ENCODE data around the gene SVEP1. TPM values are rescaled to one million over a fixed set of nuclear protein-coding genes. Genes with fewer than 3 reads are reported as not detected.

The SVEP1 gene
- total RNA-seq, 1 donor from 2014 or later: 0.35 TPM

DNA sequence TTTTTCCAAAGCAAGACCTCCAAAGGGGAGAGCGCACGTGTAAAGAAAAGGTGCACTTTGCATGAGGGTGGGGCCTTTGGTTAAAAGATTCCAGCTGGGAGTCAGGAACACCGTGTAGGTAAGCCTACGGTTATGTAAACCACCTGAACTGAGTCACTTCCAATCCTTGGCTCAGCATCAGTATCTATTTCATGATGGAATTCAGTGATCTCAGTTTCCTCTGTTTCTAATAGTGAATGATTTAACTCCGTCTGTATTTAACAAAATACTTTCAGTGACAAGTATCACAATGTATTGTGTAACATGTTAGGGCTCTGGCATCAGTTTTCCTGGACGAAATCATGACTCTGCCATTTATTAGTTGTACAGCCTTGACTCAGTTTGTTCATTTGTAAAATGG, 1.3 kb upstream of the SVEP1 start:
- H3K4me3 ChIP-seq (ENCODE audit: low read depth, low read length): no peak overlapping the region
- no peak for DNase-seq (ENCODE audit: low read depth)

DNA sequence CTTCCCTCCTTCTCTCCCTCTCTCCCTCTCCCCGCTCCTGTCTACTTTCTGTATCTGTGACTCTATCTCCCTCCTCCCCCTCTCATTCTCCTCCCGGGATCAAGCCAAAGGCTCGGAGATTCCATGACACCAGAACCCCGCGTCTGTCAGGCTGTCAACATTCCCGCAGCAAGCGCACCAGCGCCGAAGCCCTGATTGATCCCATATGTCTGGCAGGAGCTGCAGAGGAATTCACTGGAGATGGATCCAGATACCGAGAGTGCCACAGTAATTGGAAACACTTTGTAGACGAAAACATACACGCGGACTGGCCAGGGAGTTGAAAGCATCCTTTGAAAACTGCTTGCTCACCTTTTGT, 300 bp upstream of the SVEP1 start:
- no peak for DNase-seq (ENCODE audit: low read depth)
- TF ChIP-seq, protein P1, sequence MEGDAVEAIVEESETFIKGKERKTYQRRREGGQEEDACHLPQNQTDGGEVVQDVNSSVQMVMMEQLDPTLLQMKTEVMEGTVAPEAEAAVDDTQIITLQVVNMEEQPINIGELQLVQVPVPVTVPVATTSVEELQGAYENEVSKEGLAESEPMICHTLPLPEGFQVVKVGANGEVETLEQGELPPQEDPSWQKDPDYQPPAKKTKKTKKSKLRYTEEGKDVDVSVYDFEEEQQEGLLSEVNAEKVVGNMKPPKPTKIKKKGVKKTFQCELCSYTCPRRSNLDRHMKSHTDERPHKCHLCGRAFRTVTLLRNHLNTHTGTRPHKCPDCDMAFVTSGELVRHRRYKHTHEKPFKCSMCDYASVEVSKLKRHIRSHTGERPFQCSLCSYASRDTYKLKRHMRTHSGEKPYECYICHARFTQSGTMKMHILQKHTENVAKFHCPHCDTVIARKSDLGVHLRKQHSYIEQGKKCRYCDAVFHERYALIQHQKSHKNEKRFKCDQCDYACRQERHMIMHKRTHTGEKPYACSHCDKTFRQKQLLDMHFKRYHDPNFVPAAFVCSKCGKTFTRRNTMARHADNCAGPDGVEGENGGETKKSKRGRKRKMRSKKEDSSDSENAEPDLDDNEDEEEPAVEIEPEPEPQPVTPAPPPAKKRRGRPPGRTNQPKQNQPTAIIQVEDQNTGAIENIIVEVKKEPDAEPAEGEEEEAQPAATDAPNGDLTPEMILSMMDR (conservative IDR thresholded peaks at IDR 0.05; ENCODE audit: low read depth, low read length): no peak

More for the DNA sequence above, 1.3 kb upstream of the SVEP1 start:
- TF ChIP-seq, protein P1 (conservative IDR thresholded peaks at IDR 0.05; ENCODE audit: low read depth, low read length): no peak

DNA sequence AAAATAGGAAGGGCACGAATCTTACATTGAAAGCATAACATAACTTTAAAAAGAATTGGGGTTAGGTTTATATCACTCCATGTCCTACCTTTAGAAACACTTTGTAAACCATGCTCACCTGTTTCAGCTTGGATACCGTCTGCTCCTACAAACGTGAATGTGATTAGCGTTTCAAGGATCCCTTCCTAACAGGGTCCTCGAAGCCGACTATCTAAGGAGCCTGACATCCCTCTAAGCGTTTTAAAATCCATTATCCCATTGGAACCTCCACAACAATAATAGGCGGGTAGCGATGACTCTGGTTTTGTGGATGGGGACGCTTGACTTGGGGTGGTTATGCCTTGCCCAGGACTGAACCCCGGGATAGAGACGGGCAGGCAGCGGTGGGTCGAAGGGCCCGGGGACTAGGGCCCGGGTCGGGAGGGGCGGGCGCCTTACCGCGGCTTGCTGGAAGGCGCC, 937 bp downstream of the SVEP1 start:
- no peak for DNase-seq (ENCODE audit: low read depth)
- H3K4me3 ChIP-seq (ENCODE audit: low read depth, low read length): peak overlapping the region; percentile 48
- TF ChIP-seq, protein P1 (conservative IDR thresholded peaks at IDR 0.05; ENCODE audit: low read depth, low read length): no peak

More for the DNA sequence above, 300 bp upstream of the SVEP1 start:
- peak overlapping the region; percentile 48 for H3K4me3 ChIP-seq (ENCODE audit: low read depth, low read length)

DNA sequence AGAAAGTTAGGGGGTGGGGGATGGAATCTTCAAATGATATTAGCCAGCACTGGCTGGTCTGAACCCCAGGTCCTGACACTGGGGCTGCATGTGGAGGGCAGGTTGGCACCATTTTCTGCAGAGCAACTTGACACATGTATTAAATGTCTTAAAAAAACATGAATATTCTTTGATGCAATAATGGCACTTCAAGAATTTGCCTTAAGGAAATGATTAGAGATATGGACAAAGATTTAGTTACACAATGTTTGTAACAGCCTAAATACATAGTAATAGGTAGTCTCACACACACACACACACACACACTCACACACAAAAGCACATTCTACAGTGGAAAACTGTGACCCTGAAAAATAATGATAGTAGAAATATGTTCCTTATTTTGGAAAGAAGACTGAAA, 3.6 kb downstream of the SVEP1 start:
- no peak for DNase-seq (ENCODE audit: low read depth)
- TF ChIP-seq, protein P1 (conservative IDR thresholded peaks at IDR 0.05; ENCODE audit: low read depth, low read length): no peak
- no peak overlapping the region for H3K4me3 ChIP-seq (ENCODE audit: low read depth, low read length)

DNA sequence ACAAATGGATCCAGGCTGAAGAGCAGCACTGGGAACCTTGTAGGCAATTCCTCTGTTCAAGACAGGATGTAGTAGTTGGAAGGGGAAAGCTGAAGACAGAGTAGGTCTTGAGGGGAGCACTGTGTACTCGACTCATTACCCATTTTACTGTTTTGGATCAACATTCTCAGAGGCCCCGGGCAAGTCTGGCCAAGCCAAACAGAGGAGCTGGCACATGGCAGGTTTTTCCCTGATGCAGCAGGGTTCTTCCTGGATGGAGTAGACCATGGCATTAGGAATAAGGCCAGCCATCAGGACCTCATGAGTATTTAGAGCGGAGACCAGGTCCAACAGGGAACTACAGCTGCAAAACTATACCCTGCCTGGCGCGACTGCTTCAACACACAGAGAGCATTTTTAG, 4.4 kb downstream of the SVEP1 start:
- no peak overlapping the region for H3K4me3 ChIP-seq (ENCODE audit: low read depth, low read length)
- DNase-seq (ENCODE audit: low read depth): no peak
- TF ChIP-seq, protein P1 (conservative IDR thresholded peaks at IDR 0.05; ENCODE audit: low read depth, low read length): no peak

DNA sequence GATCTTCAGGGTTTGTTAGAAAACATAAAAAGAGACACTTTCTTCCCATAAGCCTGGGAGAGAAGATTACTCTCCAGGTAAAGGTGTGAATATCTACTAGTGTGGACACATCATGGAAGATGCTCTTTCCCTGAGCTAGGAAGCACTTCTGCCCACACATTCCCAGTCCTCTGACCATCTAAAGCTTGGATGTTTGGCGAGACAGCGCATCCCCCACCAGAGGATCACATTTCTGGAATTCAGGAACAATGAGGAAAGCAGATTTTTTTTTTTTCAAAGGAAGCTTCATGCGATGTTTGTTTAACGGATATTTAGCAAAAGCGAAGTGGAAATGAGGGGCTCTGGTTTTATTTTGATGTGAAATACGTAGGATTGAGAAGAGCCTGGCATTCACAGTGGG, 6.2 kb downstream of the SVEP1 start:
- TF ChIP-seq, protein P1 (conservative IDR thresholded peaks at IDR 0.05; ENCODE audit: low read depth, low read length): no peak
- DNase-seq (ENCODE audit: low read depth): no peak

DNA sequence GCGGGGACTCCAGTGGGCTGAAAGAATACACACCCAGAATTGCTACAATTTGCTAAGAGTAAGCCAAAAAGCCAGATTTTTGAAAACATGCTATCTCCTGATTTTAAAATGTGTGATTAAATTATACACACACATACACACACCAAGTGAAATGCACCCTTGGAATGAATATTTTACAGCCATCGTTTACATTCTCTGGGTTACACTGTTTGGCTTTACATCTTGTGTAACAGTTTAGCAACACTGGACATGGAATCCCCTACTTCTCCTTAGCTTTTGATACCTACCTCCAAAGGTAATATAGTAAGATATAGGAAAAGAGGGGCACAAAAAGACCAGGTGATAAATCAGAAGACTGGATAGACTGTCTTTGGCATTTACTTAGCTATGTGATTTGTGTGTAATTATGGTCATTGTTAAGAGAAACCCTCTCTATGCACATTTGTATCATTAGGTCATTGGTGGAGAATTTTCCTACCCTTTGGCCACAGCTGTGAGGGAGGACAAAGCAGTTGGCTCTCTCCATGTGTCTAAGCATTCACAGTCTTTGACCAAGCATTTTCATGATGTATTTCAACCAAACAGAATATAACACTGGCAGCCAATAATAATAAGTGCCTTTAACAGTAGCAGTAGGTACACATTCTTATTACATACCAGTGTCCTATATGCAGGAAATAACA, 7.6 kb downstream of the SVEP1 start:
- DNase-seq (ENCODE audit: low read depth): no peak
- TF ChIP-seq, protein P1 (conservative IDR thresholded peaks at IDR 0.05; ENCODE audit: low read depth, low read length): no peak
- H3K4me3 ChIP-seq (ENCODE audit: low read depth, low read length): no peak overlapping the region

More for the DNA sequence above, 6.2 kb downstream of the SVEP1 start:
- H3K4me3 ChIP-seq (ENCODE audit: low read depth, low read length): no peak overlapping the region

Data from epithelial cell of proximal tubule (primary cell).